Mesothelial cell of epicardium (in vitro differentiated cells): ENCODE measurements around the gene GCLM. TPM values are rescaled to one million over a fixed set of nuclear protein-coding genes. Genes with fewer than 3 reads are reported as not detected.

Experiments used
- DNase-seq, 2 experiments: peaks; one replicate each; pipeline ENCODE4 v3.0.0; 2021; ENCODE audit warnings: low spot score in 2 of 2; ENCODE audit not compliant: unreplicated experiment in 2 of 2
- H3K27ac Mint-ChIP-seq: 2 replicates; pipeline ENCODE4 v1.8.0; 2021; ENCODE audit warnings: mixed read lengths
- H3K27me3 Mint-ChIP-seq: 2 replicates; pipeline ENCODE4 v1.8.0; 2021; ENCODE audit warnings: low read depth, mixed read lengths
- H3K36me3 Mint-ChIP-seq: 2 replicates; pipeline ENCODE4 v1.8.0; 2021; ENCODE audit warnings: mixed read lengths
- H3K4me1 Mint-ChIP-seq: 2 replicates; pipeline ENCODE4 v1.8.0; 2021; ENCODE audit warnings: mixed read lengths
- H3K4me3 Mint-ChIP-seq: 2 replicates; pipeline ENCODE4 v1.8.0; 2021; ENCODE audit warnings: mild to moderate bottlenecking, moderate library complexity, mixed read lengths
- H3K9me3 Mint-ChIP-seq: 2 replicates; pipeline ENCODE4 v1.8.0; 2021; ENCODE audit warnings: mixed read lengths
- CTCF ChIP-seq: fragments of 200-600 bp; sonication (generic); IDR thresholded peaks from one replicate; pipeline ENCODE4 v1.5.0; 2021; ENCODE audit warnings: antibody characterized with exemption; ENCODE audit not compliant: unreplicated experiment
- total RNA-seq: library from RNA; stranded (reverse); gene quantifications from 3 replicates; pipeline ENCODE4 v1.2.1, GENCODE V29; 2021

Gene GCLM
- total RNA-seq, 1 donor from 2014 or later = 8.9 TPM

GRCh38 chr1:93910305-93910704 is 1.1 kb upstream of the GCLM start:
- Mint-ChIP-seq H3K4me1 (peaks cover 13% of the 10 kb centered on the region), H3K9me3 (peaks cover 12% of the 10 kb centered on the region), H3K4me3 (peak overlapping the region; percentile 66)

GRCh38 chr1:93908394-93909145 is 660 bp downstream of the GCLM start:
- peak in 1 of 2 experiments; percentile 23 for DNase-seq
- TF ChIP-seq CTCF = no peak
- peak overlapping the region; percentile 87 for H3K27ac Mint-ChIP-seq
- peaks cover 8% of the 10 kb centered on the region for H3K9me3 Mint-ChIP-seq
- H3K27me3 Mint-ChIP-seq = peaks cover 3% of the 10 kb centered on the region
- peak overlapping the region; percentile 80 for H3K4me3 Mint-ChIP-seq
- H3K4me1 Mint-ChIP-seq = peaks cover 13% of the 10 kb centered on the region
- H3K36me3 Mint-ChIP-seq = no peaks in the 10 kb centered on the region

More at GRCh38 chr1:93910305-93910704, 1.1 kb upstream of the GCLM start:
- H3K27ac Mint-ChIP-seq = peak overlapping the region; percentile 57
- peaks cover 5% of the 10 kb centered on the region for H3K27me3 Mint-ChIP-seq
- no peak for TF ChIP-seq CTCF
- no peak for DNase-seq
- H3K36me3 Mint-ChIP-seq = no peaks in the 10 kb centered on the region

- H3K4me1 Mint-ChIP-seq = peaks cover 13% of the 10 kb centered on the region
- H3K4me3 Mint-ChIP-seq = peak overlapping the region; percentile 53
- no peak for TF ChIP-seq CTCF
- peaks cover 8% of the 10 kb centered on the region for H3K9me3 Mint-ChIP-seq
- H3K27ac Mint-ChIP-seq = no peak overlapping the region
- DNase-seq = no peak
- H3K27me3 Mint-ChIP-seq = peaks cover under 1% of the 10 kb centered on the region
- H3K36me3 Mint-ChIP-seq = no peaks in the 10 kb centered on the region
Observed at GRCh38 chr1:93907718-93908117, 1.5 kb downstream of the GCLM start.

GRCh38 chr1:93906480-93906879 is 2.8 kb downstream of the GCLM start:
- Mint-ChIP-seq H3K4me3 (no peak overlapping the region), H3K9me3 (peaks cover 3% of the 10 kb centered on the region), H3K27me3 (no peaks in the 10 kb centered on the region), H3K27ac (no peak overlapping the region), H3K36me3 (no peaks in the 10 kb centered on the region), H3K4me1 (peaks cover 13% of the 10 kb centered on the region)
- TF ChIP-seq CTCF = no peak
- DNase-seq = no peak

- Mint-ChIP-seq H3K4me1 (peaks cover 13% of the 10 kb centered on the region), H3K9me3 (peaks cover 3% of the 10 kb centered on the region), H3K4me3 (no peak overlapping the region), H3K27me3 (no peaks in the 10 kb centered on the region), H3K27ac (no peak overlapping the region), H3K36me3 (peaks cover 2% of the 10 kb centered on the region)
- no peak for TF ChIP-seq CTCF
- DNase-seq = no peak
Observed at GRCh38 chr1:93905734-93906133, 3.5 kb downstream of the GCLM start.
